Smooth muscle cell of the pulmonary artery (primary cell): ENCODE measurements around the gene GAPVD1. TPM values are rescaled to one million over a fixed set of nuclear protein-coding genes. Genes with fewer than 3 reads are reported as not detected.

Experiments used
- total RNA-seq: library from RNA; depleted of rRNA; stranded (reverse); fragments of >200 nt; gene quantifications from 2 replicates; pipeline ENCODE4 v1.2.3, GENCODE V29; 2014

GAPVD1 gene
- 55.0 and 59.1 TPM in 2 replicates for total RNA-seq

GRCh38 chr9:125261501-125262293 is at the start of gene GAPVD1:
Gene GAPVD1, plus strand, starts transcription at chr9:125261826. Its CDS starts 37,096 bp downstream, at chr9:125298922.

GRCh38 chr9:125241000-125241862 is 20.4 kb upstream of the GAPVD1 start, which contains the start of gene HSPA5:
Gene HSPA5, minus strand, starts transcription at chr9:125241343. Its CDS starts 217 bp downstream, at chr9:125241126.

Other genes with a start within 250 kb of the GAPVD1 start
- 6.8 and 10.9 TPM in 2 replicates for gene SCAI, start 118.3 kb upstream of the GAPVD1 start, total RNA-seq
- 10.6 and 18.7 TPM in 2 replicates for gene PPP6C, start 72.0 kb upstream of the GAPVD1 start, total RNA-seq
- 25.7 and 29.9 TPM in 2 replicates for gene RABEPK, start 61.3 kb upstream of the GAPVD1 start, total RNA-seq
- gene HSPA5, start 20.5 kb upstream of the GAPVD1 start, total RNA-seq = 433 and 445 TPM in 2 replicates